ENCODE data around the gene FGF12.

The FGF12 gene

GRCh38 chr3:192188218-192188835 is 539.0 kb downstream of the FGF12 start:
- peak in 1 of 2 experiments; percentile 9 for DNase-seq (ENCODE audit: low read depth in 2 of 2)

DNA sequence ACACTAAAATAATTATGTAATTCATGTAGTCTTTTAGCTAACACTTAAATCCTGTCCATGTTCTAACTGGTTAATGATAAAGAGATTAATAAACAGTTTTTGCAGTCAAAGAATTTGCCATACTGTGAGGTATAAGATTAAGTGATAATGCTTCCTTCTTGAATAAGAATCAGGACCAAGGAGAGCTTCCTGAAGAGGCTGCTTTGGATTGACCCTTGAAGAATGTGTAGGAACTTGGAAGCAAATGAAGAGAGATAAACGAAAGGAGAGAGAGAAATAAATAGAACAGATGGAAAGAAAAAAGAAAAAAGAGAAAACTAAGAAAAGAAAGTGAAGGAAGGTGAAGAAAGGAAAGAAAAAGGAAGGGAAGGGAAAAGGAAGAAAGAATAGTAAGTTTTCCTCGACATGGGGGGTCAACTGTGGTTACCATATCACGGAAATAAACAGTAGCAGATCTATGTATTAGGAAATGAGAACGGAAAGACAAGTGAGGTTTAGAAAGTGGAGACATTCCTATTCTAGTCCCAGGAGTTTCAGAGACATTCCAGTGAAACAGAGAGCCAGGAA is 539.8 kb downstream of the FGF12 start:
- no peak for DNase-seq (ENCODE audit: low read depth in 2 of 2)

- no peak for DNase-seq (ENCODE audit: low read depth in 2 of 2)
Observed at GRCh38 chr3:192186498-192186897, 540.8 kb downstream of the FGF12 start.

DNA sequence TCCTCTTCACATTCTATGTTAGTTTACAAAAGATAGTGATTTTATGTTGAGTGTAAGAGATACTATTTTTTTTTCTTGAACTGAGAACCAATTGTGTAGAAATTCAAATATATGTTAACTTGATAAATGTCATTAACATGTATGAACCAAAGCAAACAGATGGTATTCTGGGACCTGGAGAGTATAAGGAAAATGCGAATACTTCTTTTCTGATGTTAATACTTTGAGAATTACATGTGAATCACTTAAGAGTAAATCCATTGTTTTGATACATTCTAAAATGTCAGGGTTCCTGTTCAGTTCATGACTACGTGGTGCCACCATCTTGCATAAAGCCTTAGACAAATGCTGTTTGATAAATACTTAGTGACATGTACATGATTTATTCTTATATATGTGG is 541.3 kb downstream of the FGF12 start:
- no peak for DNase-seq (ENCODE audit: low read depth in 2 of 2)

DNA sequence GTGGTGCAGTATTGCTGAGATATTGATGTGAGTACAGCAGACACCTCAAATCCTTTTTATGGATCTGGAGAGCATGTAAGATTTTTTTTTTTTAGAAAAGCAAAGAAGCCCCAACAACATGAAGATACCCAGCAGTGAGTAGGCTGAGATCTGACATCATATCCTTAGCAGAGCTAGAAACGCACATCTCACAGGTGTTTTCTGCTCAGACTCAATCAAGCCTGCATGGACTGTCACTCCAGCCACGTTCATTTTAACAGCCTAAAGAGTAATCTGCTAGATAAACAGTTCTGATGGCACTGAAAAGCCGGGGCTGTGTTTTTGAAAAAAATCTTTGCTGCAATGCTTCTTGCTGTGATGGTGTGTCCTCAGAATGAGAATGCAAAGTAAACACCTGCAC is 544.2 kb downstream of the FGF12 start:
- no peak for DNase-seq (ENCODE audit: low read depth in 2 of 2)

- DNase-seq (ENCODE audit: low read depth in 2 of 2): no peak
Observed at GRCh38 chr3:192181151-192181550, 546.2 kb downstream of the FGF12 start.

GRCh38 chr3:192177383-192177782 is 550.0 kb downstream of the FGF12 start:
- DNase-seq (ENCODE audit: low read depth in 2 of 2): no peak

DNA sequence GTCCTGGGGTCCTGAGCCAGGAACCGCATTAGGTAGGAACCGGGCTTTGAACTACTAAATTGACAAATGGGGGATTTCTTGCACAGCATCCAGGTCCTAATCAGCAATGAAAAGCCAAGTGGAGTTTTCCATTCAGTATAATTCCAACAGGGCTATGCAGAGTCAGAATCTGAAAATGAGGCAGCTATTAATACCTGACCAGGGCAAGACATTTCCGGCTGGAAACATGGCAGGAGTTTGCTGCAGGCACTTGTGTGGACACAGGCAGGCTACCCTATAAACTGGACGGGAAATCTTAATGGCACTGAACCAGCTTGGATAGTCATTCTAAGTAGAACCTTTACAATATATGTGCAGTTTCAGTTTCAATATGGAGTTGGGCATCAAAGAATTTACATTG is 553.1 kb downstream of the FGF12 start:
- no peak for DNase-seq (ENCODE audit: low read depth in 2 of 2)

DNA sequence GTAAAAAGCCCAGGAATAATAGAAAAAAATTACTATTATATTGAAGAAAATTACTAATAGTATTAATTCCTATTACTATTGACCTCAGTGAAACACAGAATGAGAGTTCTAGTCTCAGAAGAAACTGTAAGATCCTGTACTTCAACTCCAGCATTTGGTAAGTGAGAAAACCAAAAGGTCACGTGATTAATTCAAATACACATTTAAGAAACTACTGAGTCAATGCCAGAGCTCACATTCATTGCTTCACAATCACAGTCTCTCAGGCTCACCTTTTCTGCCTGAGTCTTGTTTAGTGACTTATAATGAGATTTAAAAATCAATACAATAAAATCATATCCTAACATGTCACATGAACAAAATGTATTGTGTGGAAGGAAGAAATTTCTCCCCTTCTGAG is 556.1 kb downstream of the FGF12 start:
- no peak for DNase-seq (ENCODE audit: low read depth in 2 of 2)

DNA sequence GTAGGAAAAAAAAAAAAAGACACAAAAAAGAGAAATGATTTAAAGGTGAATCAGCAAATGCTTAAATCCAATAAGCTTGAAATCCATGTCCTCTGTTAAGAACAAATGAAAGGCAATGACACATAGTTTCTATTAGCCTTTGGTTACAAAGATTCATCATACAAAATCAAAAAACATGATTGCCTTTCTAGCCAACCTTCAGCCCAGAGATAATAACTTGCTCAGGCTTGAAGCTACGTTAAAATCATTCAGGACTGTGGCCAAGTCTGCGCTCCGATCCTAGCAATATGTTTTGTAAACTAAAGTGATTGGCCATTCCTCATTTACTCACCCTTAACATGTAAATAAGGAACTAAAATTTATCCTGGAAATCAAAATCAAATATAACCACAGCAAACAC is 556.7 kb downstream of the FGF12 start:
- DNase-seq (ENCODE audit: low read depth in 2 of 2): no peak

GRCh38 chr3:192170031-192170430 is 557.3 kb downstream of the FGF12 start:
- DNase-seq (ENCODE audit: low read depth in 2 of 2): no peak

DNA sequence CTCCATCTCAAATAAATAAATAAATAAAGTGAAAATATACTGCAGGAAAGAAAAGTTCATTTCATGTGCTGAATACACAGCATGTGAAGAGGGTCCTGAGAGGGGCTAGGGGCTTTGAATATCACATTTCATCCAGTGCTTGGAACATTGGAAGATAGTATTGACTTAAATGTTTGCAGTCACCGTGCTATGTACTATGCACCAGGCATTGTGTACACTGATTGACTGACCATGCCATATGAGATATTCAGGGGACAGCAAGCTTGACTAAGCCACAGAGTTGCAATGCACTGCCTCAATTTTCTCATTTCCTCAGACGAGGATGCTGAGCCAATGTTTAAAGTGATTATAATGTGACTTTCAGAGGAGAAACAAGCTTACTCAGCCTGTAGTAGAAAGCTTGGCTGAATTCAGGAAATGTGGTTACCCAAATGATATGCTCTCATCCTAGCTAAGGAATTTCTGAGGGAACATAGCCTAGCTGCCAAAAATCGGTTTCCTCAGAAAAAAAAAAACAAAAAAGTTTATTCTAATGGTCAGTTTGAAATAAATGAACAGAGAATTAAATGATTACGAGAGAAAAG is 557.9 kb downstream of the FGF12 start:
- DNase-seq (ENCODE audit: low read depth in 2 of 2): no peak

GRCh38 chr3:192168202-192168601 is 559.1 kb downstream of the FGF12 start:
- DNase-seq (ENCODE audit: low read depth in 2 of 2): no peak

DNA sequence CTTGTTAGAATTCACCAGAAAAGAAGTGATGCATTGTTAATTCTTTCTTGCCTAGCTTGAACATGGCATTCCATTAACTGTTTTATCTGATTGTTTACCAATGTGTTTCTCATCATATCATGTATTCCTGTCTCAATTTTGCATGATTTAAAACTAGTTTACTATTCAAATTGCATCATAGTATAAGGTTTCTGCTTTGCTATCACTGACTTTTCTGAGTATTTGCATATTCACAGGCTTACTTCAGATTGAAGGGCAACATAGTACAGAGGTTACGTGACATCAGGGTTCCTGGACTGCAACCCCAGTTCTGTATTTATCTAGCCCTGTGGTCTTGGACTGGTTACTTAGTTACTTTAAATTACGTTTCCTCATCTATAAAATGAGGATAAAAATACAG is 561.8 kb downstream of the FGF12 start:
- DNase-seq (ENCODE audit: low read depth in 2 of 2): no peak

- DNase-seq (ENCODE audit: low read depth in 2 of 2): no peak
Observed at GRCh38 chr3:192161661-192162060, 565.7 kb downstream of the FGF12 start.

DNA sequence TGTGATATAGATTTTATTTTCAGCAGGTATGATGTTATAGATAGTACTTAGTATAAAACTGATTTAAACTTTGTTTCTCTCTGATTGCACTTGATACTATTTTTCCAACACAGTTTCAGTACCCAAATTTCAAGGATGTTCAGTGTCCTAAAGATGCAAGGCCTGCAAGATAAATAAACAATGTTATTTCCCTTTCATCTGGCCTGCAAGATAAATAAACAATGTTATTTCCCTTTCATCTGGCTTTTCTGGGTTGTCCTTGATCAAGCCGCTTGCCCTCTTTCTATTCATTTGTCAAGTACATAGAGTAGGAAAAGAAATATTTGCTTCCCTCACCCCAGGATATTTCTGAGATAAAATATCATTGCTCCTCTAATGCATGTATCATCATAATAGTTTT is 571.0 kb downstream of the FGF12 start:
- DNase-seq (ENCODE audit: low read depth in 2 of 2): no peak

- no peak for DNase-seq (ENCODE audit: low read depth in 2 of 2)
Observed at GRCh38 chr3:192155194-192155593, 572.1 kb downstream of the FGF12 start.

GRCh38 chr3:192133271-192133670 is 594.1 kb downstream of the FGF12 start:
- DNase-seq (ENCODE audit: low read depth in 2 of 2): no peak

DNA sequence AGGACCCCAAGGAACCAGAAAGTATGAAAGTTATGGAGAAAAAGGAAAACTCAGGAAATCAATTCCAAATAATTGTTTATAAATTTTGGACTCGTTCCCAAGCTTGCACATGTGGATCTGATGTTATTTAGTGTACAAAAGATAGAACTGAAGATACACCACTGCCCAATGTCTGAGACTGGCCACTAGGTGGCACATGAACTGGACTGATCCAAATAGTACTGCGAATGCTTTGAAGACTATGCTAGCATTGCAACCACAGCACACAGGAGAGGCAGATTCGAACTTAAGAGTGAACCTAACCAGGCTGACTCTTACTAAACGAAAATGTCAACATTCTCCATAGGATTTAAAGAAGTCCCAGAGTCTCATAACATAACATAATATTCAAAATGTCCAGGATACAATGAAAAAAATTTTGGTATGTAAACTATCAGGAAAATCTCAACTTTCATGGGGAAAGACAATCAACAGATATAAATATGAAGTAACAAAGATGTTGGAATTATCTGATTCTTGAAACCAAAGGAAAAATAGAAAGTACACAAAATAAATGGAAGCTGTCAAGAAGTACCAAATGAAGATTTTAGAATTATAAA is 596.7 kb downstream of the FGF12 start:
- DNase-seq (ENCODE audit: low read depth in 2 of 2): peak; percentile 3 to 15

DNA sequence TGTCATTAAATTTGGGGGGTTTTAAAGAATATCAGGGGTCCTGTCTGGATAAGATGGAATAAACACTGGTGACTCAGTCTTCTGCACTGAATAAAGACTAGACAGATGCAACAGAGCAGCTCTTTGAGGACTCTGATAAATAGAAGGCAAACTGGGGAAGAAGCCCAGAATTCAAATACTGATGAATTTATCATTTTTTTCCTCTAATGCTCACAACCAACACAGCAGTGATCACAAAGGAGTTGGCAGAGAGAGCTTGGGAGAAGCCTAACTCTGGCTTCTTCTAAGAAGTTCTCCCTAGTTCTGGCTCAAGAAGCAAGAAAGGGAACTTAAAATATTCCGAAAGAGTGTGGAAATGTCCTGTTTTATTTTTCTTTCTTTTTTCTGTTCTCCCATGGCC is 597.8 kb downstream of the FGF12 start:
- no peak for DNase-seq (ENCODE audit: low read depth in 2 of 2)

DNA sequence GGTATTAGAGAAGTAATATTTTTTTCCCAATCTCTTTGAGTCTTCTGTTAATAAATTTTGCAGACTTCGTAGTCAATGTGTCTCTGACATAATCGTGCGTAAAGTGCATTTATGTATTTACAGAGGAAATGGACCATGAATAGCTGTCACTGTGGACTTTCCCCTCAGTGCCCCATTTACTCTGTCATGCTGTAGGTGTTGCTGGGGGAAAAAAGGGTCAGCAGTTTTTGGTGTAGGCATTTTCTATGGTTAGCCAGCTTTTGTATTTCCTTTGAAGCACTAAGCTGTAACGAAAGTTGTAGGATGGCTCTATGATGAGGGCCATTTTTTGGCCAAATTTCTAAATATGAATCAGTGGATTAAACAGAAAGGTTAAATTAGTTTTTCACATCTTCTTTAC is 598.4 kb downstream of the FGF12 start:
- no peak for DNase-seq (ENCODE audit: low read depth in 2 of 2)

GRCh38 chr3:192128060-192128459 is 599.3 kb downstream of the FGF12 start:
- DNase-seq (ENCODE audit: low read depth in 2 of 2): no peak

All from fibroblast of skin of left quadriceps (primary cell).